H1 (cell line): ENCODE results near the gene GUCY1A1. TPM values are rescaled to one million over a fixed set of nuclear protein-coding genes. Genes with fewer than 3 reads are reported as not detected.

ENCODE experiments used
- CTCF ChIA-PET: fragments of 300-600 bp; sonication (Branson Sonifier 250); formaldehyde crosslinking; loops from one replicate; lab custom pipeline; 2021; ENCODE audit not compliant: partially characterized antibody; lab: Charles Lee
- POLR2A ChIA-PET: fragments of 300-600 bp; sonication (Branson Sonifier 250); formaldehyde crosslinking; loops from one replicate; lab custom pipeline; 2021; ENCODE audit warnings: inconsistent platforms; ENCODE audit not compliant: partially characterized antibody; lab: Charles Lee
- DNase-seq, 2 experiments: peaks; one replicate each; pipeline versions ENCODE4 v3.0.0 to v3.0.0-alpha.2; 2010 to 2022; ENCODE audit warnings: low spot score in 2 of 2, low read depth in 1 of 2, mixed read lengths in 1 of 2
- FAIRE-seq: peaks from 2 replicates; lab custom pipeline; 2011; peaks lifted over from hg19 to GRCh38; lab: Jason Lieb, UNC
- H2AFZ ChIP-seq: 2 replicates; pipeline ENCODE4 v1.8.1; 2012; ENCODE audit warnings: low read length, inconsistent platforms
- H2AK5ac ChIP-seq: 2 replicates; pipeline ENCODE4 v1.6.1; 2013; ENCODE audit warnings: low read depth, low read length
- H2BK120ac ChIP-seq: replicated peaks from 2 replicates; pipeline ENCODE3; 2013; ENCODE audit warnings: low read depth, low read length, inconsistent platforms
- H2BK12ac ChIP-seq: 2 replicates; pipeline ENCODE4 v1.6.1; 2013; ENCODE audit warnings: low read depth, low read length
- H2BK15ac ChIP-seq: 2 replicates; pipeline ENCODE4 v1.6.1; 2013; ENCODE audit warnings: low read length
- H2BK20ac ChIP-seq: 2 replicates; pipeline ENCODE4 v1.6.1; 2013; ENCODE audit warnings: low read length
- H2BK5ac ChIP-seq: 2 replicates; pipeline ENCODE4 v1.6.1; 2013; ENCODE audit warnings: low read depth, low read length
- H3K14ac ChIP-seq: 2 replicates; pipeline ENCODE4 v1.6.1; 2013; ENCODE audit warnings: inconsistent platforms; ENCODE audit not compliant: insufficient read length
- H3K18ac ChIP-seq: 2 replicates; pipeline ENCODE4 v1.6.1; 2013; ENCODE audit warnings: low read length; ENCODE audit errors: extremely low read depth
- H3K23ac ChIP-seq: 2 replicates; pipeline ENCODE4 v1.6.1; 2013; ENCODE audit warnings: inconsistent platforms; ENCODE audit not compliant: insufficient read length
- H3K23me2 ChIP-seq: 2 replicates; pipeline ENCODE4 v1.6.1; 2013; ENCODE audit warnings: low read depth, low read length
- H3K27ac ChIP-seq: 2 replicates; pipeline ENCODE4 v1.6.1; 2011; ENCODE audit warnings: low read depth, low read length, inconsistent platforms
- H3K27me3 ChIP-seq, 4 experiments: replicated peaks in 1 of 4; 1 replicate in 1 of 4; 2 replicates in 3 of 4; pipeline versions ENCODE4 v1.6.1 to v1.8.1; 2011 to 2013; ENCODE audit warnings: low read length in 3 of 4, mild to moderate bottlenecking in 3 of 4, inconsistent platforms in 2 of 4, mixed read lengths in 2 of 4, moderate library complexity in 1 of 4; ENCODE audit not compliant: control insufficient read depth in 3 of 4, insufficient read depth in 3 of 4; ENCODE audit errors: extremely low read depth in 1 of 4
- H3K36me3 ChIP-seq, 4 experiments: 2 replicates each; pipeline versions ENCODE4 v1.6.1 to v1.8.1; 2011 to 2013; ENCODE audit warnings: mild to moderate bottlenecking in 4 of 4, low read length in 3 of 4, moderate library complexity in 2 of 4, control low read depth in 1 of 4, inconsistent platforms in 1 of 4; ENCODE audit not compliant: insufficient read depth in 4 of 4, control insufficient read depth in 2 of 4
- H3K4ac ChIP-seq: replicated peaks from 2 replicates; pipeline ENCODE3; 2013; ENCODE audit warnings: low read length, low read depth, mixed read lengths, inconsistent platforms; ENCODE audit not compliant: insufficient read length
- H3K4me1 ChIP-seq, 4 experiments: replicated peaks in 1 of 4; 1 replicate in 1 of 4; 2 replicates in 3 of 4; pipeline versions ENCODE4 v1.6.1 to v1.8.1; 2011 to 2013; ENCODE audit warnings: low read length in 3 of 4, inconsistent platforms in 2 of 4, mixed read lengths in 1 of 4; ENCODE audit not compliant: insufficient read depth in 4 of 4, control insufficient read depth in 3 of 4
- H3K4me2 ChIP-seq, 2 experiments: 2 replicates each; pipeline versions ENCODE4 v1.6.1 to v1.8.1; 2011 to 2013; ENCODE audit warnings: low read depth in 2 of 2, low read length in 2 of 2, control low read depth in 1 of 2, inconsistent platforms in 1 of 2, mild to moderate bottlenecking in 1 of 2; ENCODE audit not compliant: insufficient read depth in 1 of 2
- H3K4me3 ChIP-seq, 4 experiments: fragments of 200-600, 300-600 bp in 1 of 4; sonication (generic), shearing (Covaris generic), sonication (Bioruptor Twin) in 1 of 4; 2 replicates each; pipeline versions ENCODE4 v1.5.1 to v1.8.1; 2011 to 2016; ENCODE audit warnings: low read length in 4 of 4, low read depth in 3 of 4, control low read depth in 2 of 4, inconsistent platforms in 2 of 4, mild to moderate bottlenecking in 2 of 4, mixed read lengths in 1 of 4, moderate library complexity in 1 of 4; ENCODE audit not compliant: insufficient read depth in 2 of 4; ENCODE audit errors: extremely low read depth in 1 of 4
- H3K56ac ChIP-seq: replicated peaks from 2 replicates; pipeline ENCODE3; 2013; ENCODE audit warnings: low read depth, mild to moderate bottlenecking, mixed read lengths, low read length, inconsistent platforms; ENCODE audit not compliant: insufficient read length
- H3K79me1 ChIP-seq: 2 replicates; pipeline ENCODE4 v1.6.1; 2013; ENCODE audit warnings: low read depth, low read length, control low read depth
- H3K79me2 ChIP-seq, 2 experiments: 2 replicates each; pipeline versions ENCODE4 v1.6.1 to v1.8.1; 2012 to 2013; ENCODE audit warnings: low read length in 2 of 2, mild to moderate bottlenecking in 2 of 2, inconsistent platforms in 1 of 2; ENCODE audit not compliant: insufficient read depth in 2 of 2, control insufficient read depth in 1 of 2
- H3K9ac ChIP-seq, 4 experiments: replicated peaks in 1 of 4; 1 replicate in 1 of 4; 2 replicates in 3 of 4; pipeline versions ENCODE4 v1.6.1 to v1.8.1; 2011 to 2013; ENCODE audit warnings: low read depth in 3 of 4, low read length in 3 of 4, control low read depth in 2 of 4, mild to moderate bottlenecking in 2 of 4, moderate library complexity in 2 of 4, inconsistent platforms in 1 of 4; ENCODE audit errors: extremely low read depth in 1 of 4
- H3K9me3 ChIP-seq, 2 experiments: 2 replicates each; pipeline versions ENCODE4 v1.6.1 to v1.8.1; 2012 to 2013; ENCODE audit warnings: mild to moderate bottlenecking in 2 of 2, moderate library complexity in 2 of 2, control low read depth in 1 of 2, inconsistent platforms in 1 of 2, low read depth in 1 of 2, low read length in 1 of 2, mixed read lengths in 1 of 2; ENCODE audit not compliant: insufficient read depth in 2 of 2
- H4K20me1 ChIP-seq, 2 experiments: replicated peaks in 1 of 2; 2 replicates each; pipeline versions ENCODE3 to v1.8.1; 2011 to 2013; ENCODE audit warnings: inconsistent platforms in 2 of 2, low read length in 2 of 2, mild to moderate bottlenecking in 1 of 2; ENCODE audit not compliant: insufficient read depth in 2 of 2, control insufficient read depth in 1 of 2
- H4K5ac ChIP-seq: 2 replicates; pipeline ENCODE4 v1.6.1; 2013; ENCODE audit warnings: low read length, low read depth, mixed read lengths, inconsistent platforms; ENCODE audit not compliant: insufficient read length
- H4K8ac ChIP-seq: 2 replicates; pipeline ENCODE4 v1.8.0; 2013; ENCODE audit warnings: mild to moderate bottlenecking, moderate library complexity, low read length, inconsistent platforms; ENCODE audit not compliant: insufficient read depth; ENCODE audit errors: extremely low read depth
- H4K91ac ChIP-seq: replicated peaks from 2 replicates; pipeline ENCODE3; 2013; ENCODE audit warnings: low read length, mixed read lengths, inconsistent platforms; ENCODE audit not compliant: insufficient read length
- CEBPB ChIP-seq: IDR thresholded peaks from 2 replicates; pipeline ENCODE4 v1.6.1; 2012; ENCODE audit warnings: low read depth, low read length
- EZH2 ChIP-seq: fragments of 200-600 bp; sonication (generic); IDR thresholded peaks from 2 replicates; pipeline ENCODE4 v1.7.1; 2012; ENCODE audit warnings: low read depth, mild to moderate bottlenecking, moderate library complexity, low read length, inconsistent platforms; ENCODE audit not compliant: severe bottlenecking
- RBBP5 ChIP-seq: IDR thresholded peaks from 2 replicates; pipeline ENCODE4 v1.7.1; 2012; ENCODE audit warnings: low read depth, mild to moderate bottlenecking, inconsistent platforms, low read length, moderate library complexity, borderline replicate concordance
- SIX5 ChIP-seq: IDR thresholded peaks from 2 replicates; pipeline ENCODE4 v1.6.1; 2011; ENCODE audit warnings: mild to moderate bottlenecking, low read depth, low read length
- SRF ChIP-seq: IDR thresholded peaks from 2 replicates; pipeline ENCODE4 v1.6.1; 2011; ENCODE audit warnings: mild to moderate bottlenecking, low read depth, low read length, moderate library complexity
- WGBS, 2 experiments: shearing (Covaris generic) in 1 of 2; methylation state at CpG; one replicate each; pipeline versions ENCODE4 v1.1.6 to v1.1.7; 2013 to 2015; ENCODE audit warnings: low lambda C conversion rate in 2 of 2, mixed read lengths in 2 of 2, inconsistent platforms in 1 of 2, low coverage in 1 of 2, missing lambda C conversion rate in 1 of 2; ENCODE audit not compliant: insufficient replicate concordance in 2 of 2, insufficient coverage in 1 of 2, insufficient read length in 1 of 2; ENCODE audit errors: extremely low coverage in 1 of 2, missing lambda C conversion rate in 1 of 2; 5-methylcytosine and 5-hydroxymethylcytosine counted together
- polyA plus RNA-seq, 7 experiments: library from polyadenylated mRNA; depleted of rRNA in 3 of 7; stranded (reverse) in 5 of 7; unstranded in 2 of 7; fragments of >200 nt in 5 of 7; fragments of 200-250 nt in 2 of 7; gene quantifications; 1 replicate in 5 of 7; 2 replicates in 1 of 7; 4 replicates in 1 of 7; pipeline versions ENCODE4 v1.2.1 to v1.2.3, GENCODE V29; 2011 to 2013; ENCODE audit warnings: missing spikeins in 2 of 7, mixed read lengths in 2 of 7
- total RNA-seq: library from RNA; stranded (reverse); fragmentation: NEBNext Ultra II Directional; extraction: Animal tissue kit (Norgen Biotek cat#: 25700); gene quantifications from 2 replicates; pipeline ENCODE4 v1.2.1, GENCODE V29; 2021

The GUCY1A1 gene
- total and polyA plus RNA-seq, 2 of the 8 experiments (the other 6 are each of a cell fraction or from before 2014, with no cell fraction given): not detected

GRCh38 chr4:155675709-155676429, 9.2 kb downstream of the GUCY1A1 start:
- Histone ChIP-seq H3K27me3 (no peaks in the 10 kb centered on the region; a peak in 1 of 7 replicates), H2BK15ac (no peak overlapping the region), H3K56ac (no peak overlapping the region), H3K36me3 (no peaks in the 10 kb centered on the region), H3K79me2 (no peaks in the 10 kb centered on the region), H3K14ac (no peak overlapping the region), H3K4ac (no peak overlapping the region), H4K20me1 (peaks cover 0 to 1% of the 10 kb centered on the region in 2 experiments), H2AK5ac (no peak overlapping the region), H3K9ac (no peak overlapping the region), H2BK12ac (no peak overlapping the region), H2AFZ (no peak overlapping the region), H3K79me1 (no peaks in the 10 kb centered on the region), H2BK120ac (no peak overlapping the region), H3K4me3 (no peak overlapping the region), H2BK5ac (no peak overlapping the region), H3K4me2 (no peak overlapping the region), H3K18ac (no peak overlapping the region), H4K5ac (no peak overlapping the region), H3K23ac (no peak overlapping the region), H4K8ac (no peak overlapping the region), H3K9me3 (no peaks in the 10 kb centered on the region), H3K27ac (no peak overlapping the region), H3K23me2 (no peaks in the 10 kb centered on the region), H4K91ac (no peak overlapping the region), H3K4me1 (no peaks in the 10 kb centered on the region), H2BK20ac (no peak overlapping the region)
- FAIRE-seq: no peak
- POLR2A ChIA-PET: no interaction called here
- DNase-seq: no peak
- CTCF ChIA-PET: interaction anchor here (1.1 to 1.8 kb wide), 2 partner anchors 11 to 281 kb away, joined by 3 to 4 read pairs; no protein-coding TSS in a partner anchor
- WGBS, 2 experiments: 68% methylated on average over 2 of the region's 2 CpGs; no CpG with 5 or more reads in 1 of the 2 experiments
- no peak for TF ChIP-seq EZH2
- no peak for TF ChIP-seq RBBP5
- no peak for TF ChIP-seq SRF
- no peak for TF ChIP-seq SIX5
- no peak for TF ChIP-seq CEBPB
